HepG2 (cell line): ENCODE results near the gene CTNND2.

ENCODE experiments used
- GPN1 ChIP-seq: sonication (generic); formaldehyde crosslinking; IDR thresholded peaks from 2 replicates; pipeline ENCODE4 v1.5.1; 2020; ENCODE audit warnings: missing genetic modification reagents, borderline replicate concordance
- ONECUT2 ChIP-seq: sonication (generic); formaldehyde crosslinking; IDR thresholded peaks from 2 replicates; pipeline ENCODE4 v1.4.0; 2020; ENCODE audit warnings: missing genetic modification reagents
- SAP130 ChIP-seq: IDR thresholded peaks from 2 replicates; pipeline ENCODE4 v1.6.1; 2016; ENCODE audit warnings: low read depth
- TAF1 ChIP-seq: sonication (generic); formaldehyde crosslinking; IDR thresholded peaks from 2 replicates; pipeline ENCODE4 v1.4.0; 2020; ENCODE audit warnings: missing genetic modification reagents
- ZBTB7A ChIP-seq: sonication (generic); formaldehyde crosslinking; IDR thresholded peaks from 2 replicates; pipeline ENCODE4 v1.8.0; 2022; ENCODE audit warnings: mild to moderate bottlenecking, missing genetic modification reagents
- TF ChIP-seq, protein P1 (sequence below): sonication (generic); formaldehyde crosslinking; conservative IDR thresholded peaks from 2 replicates; pipeline ENCODE4 v1.8.0; 2022; ENCODE audit warnings: missing genetic modification reagents

DNA sequence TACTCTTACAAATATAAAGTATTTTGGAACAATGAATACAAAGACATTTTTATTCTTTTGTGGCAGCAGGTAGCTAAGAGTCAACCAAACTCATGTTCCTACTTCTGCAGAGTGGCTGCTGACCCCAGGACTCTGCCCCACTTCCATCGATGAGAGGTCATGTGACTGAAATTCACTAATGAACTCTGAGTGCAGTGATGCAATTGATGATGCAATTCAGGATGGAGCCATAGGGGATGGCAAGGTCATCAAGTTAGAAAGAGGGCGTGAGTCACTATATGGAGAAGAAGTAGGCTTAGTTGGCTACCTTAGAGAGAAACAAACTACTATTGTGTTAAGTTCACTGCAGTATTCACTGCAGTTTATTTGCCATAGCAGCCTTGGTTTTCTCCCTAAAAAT lies 340.4 kb downstream of the CTNND2 start:
- TF ChIP-seq, protein P1, sequence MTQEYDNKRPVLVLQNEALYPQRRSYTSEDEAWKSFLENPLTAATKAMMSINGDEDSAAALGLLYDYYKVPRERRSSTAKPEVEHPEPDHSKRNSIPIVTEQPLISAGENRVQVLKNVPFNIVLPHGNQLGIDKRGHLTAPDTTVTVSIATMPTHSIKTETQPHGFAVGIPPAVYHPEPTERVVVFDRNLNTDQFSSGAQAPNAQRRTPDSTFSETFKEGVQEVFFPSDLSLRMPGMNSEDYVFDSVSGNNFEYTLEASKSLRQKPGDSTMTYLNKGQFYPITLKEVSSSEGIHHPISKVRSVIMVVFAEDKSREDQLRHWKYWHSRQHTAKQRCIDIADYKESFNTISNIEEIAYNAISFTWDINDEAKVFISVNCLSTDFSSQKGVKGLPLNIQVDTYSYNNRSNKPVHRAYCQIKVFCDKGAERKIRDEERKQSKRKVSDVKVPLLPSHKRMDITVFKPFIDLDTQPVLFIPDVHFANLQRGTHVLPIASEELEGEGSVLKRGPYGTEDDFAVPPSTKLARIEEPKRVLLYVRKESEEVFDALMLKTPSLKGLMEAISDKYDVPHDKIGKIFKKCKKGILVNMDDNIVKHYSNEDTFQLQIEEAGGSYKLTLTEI, result no peak
- TF ChIP-seq SAP130 (CRISPR knock-in tag), result no peak
- no peak for TF ChIP-seq TAF1 (CRISPR knock-in tag)
- TF ChIP-seq GPN1 (CRISPR knock-in tag), result no peak
- TF ChIP-seq ZBTB7A (CRISPR knock-in tag), result no peak
- TF ChIP-seq ONECUT2, result no peak
